ENCODE measurements around the gene LRP8. TPM values are rescaled to one million over a fixed set of nuclear protein-coding genes. Genes with fewer than 3 reads are reported as not detected.

The LRP8 gene
- total and polyA plus RNA-seq, 2 donors (not counting 1 experiment from before 2014, with no cell fraction given), result 7.8 to 9.4 TPM

GRCh38 chr1:53334312-53334711 is 6.4 kb upstream of the LRP8 start:
- H3K27ac ChIP-seq (ENCODE audit: low read length in 2 of 2), result no peak overlapping the region
- H3K36me3 ChIP-seq (replicated peaks in 1 of 2; ENCODE audit: control extremely low read depth in 1 of 2, control insufficient read depth in 1 of 2, extremely low read depth in 1 of 2, insufficient read depth in 2 of 2, low read length in 1 of 2), result no peaks in the 10 kb centered on the region
- DNase-seq (no peak), ATAC-seq (ENCODE audit: low read depth) (no peak)
- no peaks in the 10 kb centered on the region for H3K79me2 ChIP-seq (ENCODE audit: control insufficient read depth, insufficient read depth, low read length)
- Mint-ChIP-seq H3K27me3 (no peaks in the 10 kb centered on the region), H3K9me3 (ENCODE audit: insufficient read depth) (no peaks in the 10 kb centered on the region), H3K4me3 (no peak overlapping the region), H3K27ac (no peak overlapping the region), H3K4me1 (peaks cover 16% of the 10 kb centered on the region)
- H2AFZ ChIP-seq (ENCODE audit: insufficient read depth, low read depth, low read length, poor library complexity, severe bottlenecking), result peak overlapping the region; percentile 53
- 100% methylated on average over 1 of the region's 2 CpGs for WGBS (ENCODE audit: insufficient coverage)
- POLR2A ChIA-PET, result no interaction called here
- TF ChIP-seq CTCF (IDR thresholded peaks at IDR 0.05), result no peak
- no peak for TF ChIP-seq EZH2 (IDR thresholded peaks at IDR 0.05; ENCODE audit: borderline replicate concordance, insufficient read depth, low read depth, low read length, poor library complexity, severe bottlenecking)
- no peak overlapping the region for H3K9ac ChIP-seq (ENCODE audit: low read length)
- intact Hi-C loops (cut with micrococcal nuclease), result no loop called here
- CTCF ChIA-PET, result interaction anchor here (1.4 to 1.6 kb wide), 2 partner anchors 9 to 59 kb away, joined by 4 read pairs; no protein-coding TSS in a partner anchor
- H3K4me3 ChIP-seq (ENCODE audit: control extremely low read depth in 1 of 5, extremely low read depth in 1 of 5, insufficient read depth in 1 of 5, low read depth in 2 of 5, low read length in 4 of 5), result no peak overlapping the region
- no peaks in the 10 kb centered on the region for H4K20me1 ChIP-seq (ENCODE audit: control insufficient read depth, insufficient read depth, low read length, poor library complexity, severe bottlenecking)
- no peaks in the 10 kb centered on the region for H3K27me3 ChIP-seq (replicated peaks in 1 of 4; ENCODE audit: control extremely low read depth in 1 of 4, control insufficient read depth in 3 of 4, insufficient read depth in 4 of 4, low read length in 3 of 4)
- H3K4me1 ChIP-seq (ENCODE audit: control insufficient read depth in 2 of 2, insufficient read depth in 2 of 2, low read length in 2 of 2), result peaks cover 6 to 10% of the 10 kb centered on the region in 2 donors
- H3K9me3 ChIP-seq (ENCODE audit: control extremely low read depth in 1 of 3, control insufficient read depth in 2 of 3, insufficient read depth in 1 of 3, low read length in 2 of 3), result no peaks in the 10 kb centered on the region
- H3K4me2 ChIP-seq (replicated peaks; ENCODE audit: low read depth, low read length, poor library complexity, severe bottlenecking), result peak overlapping the region; percentile 30

GRCh38 chr1:53332833-53333232 is 5.0 kb upstream of the LRP8 start:
- Histone ChIP-seq H4K20me1 (ENCODE audit: control insufficient read depth, insufficient read depth, low read length, poor library complexity, severe bottlenecking) (no peaks in the 10 kb centered on the region), H3K9me3 (ENCODE audit: control extremely low read depth in 1 of 3, control insufficient read depth in 2 of 3, insufficient read depth in 1 of 3, low read length in 2 of 3) (no peaks in the 10 kb centered on the region), H3K27ac (ENCODE audit: low read length in 2 of 2) (no peak overlapping the region), H3K27me3 (replicated peaks in 1 of 4; ENCODE audit: control extremely low read depth in 1 of 4, control insufficient read depth in 3 of 4, insufficient read depth in 4 of 4, low read length in 3 of 4) (no peaks in the 10 kb centered on the region), H3K79me2 (ENCODE audit: control insufficient read depth, insufficient read depth, low read length) (no peaks in the 10 kb centered on the region), H3K36me3 (replicated peaks in 1 of 2; ENCODE audit: control extremely low read depth in 1 of 2, control insufficient read depth in 1 of 2, extremely low read depth in 1 of 2, insufficient read depth in 2 of 2, low read length in 1 of 2) (no peaks in the 10 kb centered on the region), H2AFZ (ENCODE audit: insufficient read depth, low read depth, low read length, poor library complexity, severe bottlenecking) (no peak overlapping the region), H3K4me2 (replicated peaks; ENCODE audit: low read depth, low read length, poor library complexity, severe bottlenecking) (no peak overlapping the region), H3K9ac (ENCODE audit: low read length) (no peak overlapping the region), H3K4me3 (ENCODE audit: control extremely low read depth in 1 of 5, extremely low read depth in 1 of 5, insufficient read depth in 1 of 5, low read depth in 2 of 5, low read length in 4 of 5) (no peak overlapping the region), H3K4me1 (ENCODE audit: control insufficient read depth in 2 of 2, insufficient read depth in 2 of 2, low read length in 2 of 2) (peaks cover 6 to 15% of the 10 kb centered on the region in 2 donors)
- H3K27ac Mint-ChIP-seq, result no peak overlapping the region
- no peaks in the 10 kb centered on the region for H3K9me3 Mint-ChIP-seq (ENCODE audit: insufficient read depth)
- WGBS (ENCODE audit: insufficient coverage), result 97% methylated on average over 3 of the region's 3 CpGs
- intact Hi-C loops (cut with micrococcal nuclease), result no loop called here
- no peak for DNase-seq
- no peak for ATAC-seq (ENCODE audit: low read depth)
- H3K4me3 Mint-ChIP-seq, result no peak overlapping the region
- no peaks in the 10 kb centered on the region for H3K27me3 Mint-ChIP-seq
- H3K4me1 Mint-ChIP-seq, result peaks cover 22% of the 10 kb centered on the region
- CTCF ChIA-PET, result interaction anchor here (0.7 kb wide), 1 partner anchor 61 kb away, joined by 3 read pairs; no protein-coding TSS in a partner anchor
- no peak for TF ChIP-seq CTCF (IDR thresholded peaks at IDR 0.05)
- TF ChIP-seq EZH2 (IDR thresholded peaks at IDR 0.05; ENCODE audit: borderline replicate concordance, insufficient read depth, low read depth, low read length, poor library complexity, severe bottlenecking), result no peak
- POLR2A ChIA-PET, result no interaction called here

All from B cell (primary cell).